Fibroblast of the aortic adventitia (primary cell): Measurements from ENCODE around the gene PLXNC1. TPM values are rescaled to one million over a fixed set of nuclear protein-coding genes. Genes with fewer than 3 reads are reported as not detected.

ENCODE experiments used
- DNase-seq: peaks from one replicate; pipeline ENCODE4 v3.0.0-alpha.2; 2010; ENCODE audit warnings: low read depth
- H3K4me3 ChIP-seq: 2 replicates; pipeline ENCODE4 v1.5.1; 2011; ENCODE audit warnings: low read depth, mild to moderate bottlenecking, control low read depth, low read length, moderate library complexity
- total RNA-seq: library from RNA; depleted of rRNA; stranded (reverse); fragments of >200 nt; gene quantifications from 2 replicates; pipeline ENCODE4 v1.2.3, GENCODE V29; 2012; ENCODE audit warnings: low replicate concordance
- TF ChIP-seq, protein P1 (sequence below): IDR thresholded peaks from 2 replicates; pipeline ENCODE4 v1.5.1; 2011; ENCODE audit warnings: mild to moderate bottlenecking, low read length, control low read depth, inconsistent platforms; ENCODE audit not compliant: insufficient read depth

The PLXNC1 gene
- total RNA-seq, 1 donor, result 4.3 TPM

DNA sequence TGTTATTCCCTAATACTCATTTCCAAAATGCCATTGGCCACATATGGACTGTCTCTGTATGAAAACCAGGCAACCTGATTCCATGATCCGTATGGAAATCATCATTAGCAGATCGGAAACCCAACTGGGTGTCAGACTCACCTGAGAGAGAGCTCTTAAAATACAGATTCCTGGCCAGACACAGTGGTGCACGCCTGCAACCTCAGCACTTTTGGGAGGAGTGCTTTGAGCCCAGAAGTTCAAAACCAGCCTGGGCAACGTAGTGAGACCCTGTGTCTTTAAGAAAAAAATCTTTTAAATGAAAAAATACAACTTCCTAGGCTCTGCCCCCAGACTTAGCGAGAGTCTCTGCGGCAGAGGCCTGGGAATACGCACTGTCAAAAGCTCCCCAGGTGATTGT, 37.4 kb downstream of the PLXNC1 start:
- H3K4me3 ChIP-seq, result no peak overlapping the region
- DNase-seq, result no peak
- TF ChIP-seq, protein P1, sequence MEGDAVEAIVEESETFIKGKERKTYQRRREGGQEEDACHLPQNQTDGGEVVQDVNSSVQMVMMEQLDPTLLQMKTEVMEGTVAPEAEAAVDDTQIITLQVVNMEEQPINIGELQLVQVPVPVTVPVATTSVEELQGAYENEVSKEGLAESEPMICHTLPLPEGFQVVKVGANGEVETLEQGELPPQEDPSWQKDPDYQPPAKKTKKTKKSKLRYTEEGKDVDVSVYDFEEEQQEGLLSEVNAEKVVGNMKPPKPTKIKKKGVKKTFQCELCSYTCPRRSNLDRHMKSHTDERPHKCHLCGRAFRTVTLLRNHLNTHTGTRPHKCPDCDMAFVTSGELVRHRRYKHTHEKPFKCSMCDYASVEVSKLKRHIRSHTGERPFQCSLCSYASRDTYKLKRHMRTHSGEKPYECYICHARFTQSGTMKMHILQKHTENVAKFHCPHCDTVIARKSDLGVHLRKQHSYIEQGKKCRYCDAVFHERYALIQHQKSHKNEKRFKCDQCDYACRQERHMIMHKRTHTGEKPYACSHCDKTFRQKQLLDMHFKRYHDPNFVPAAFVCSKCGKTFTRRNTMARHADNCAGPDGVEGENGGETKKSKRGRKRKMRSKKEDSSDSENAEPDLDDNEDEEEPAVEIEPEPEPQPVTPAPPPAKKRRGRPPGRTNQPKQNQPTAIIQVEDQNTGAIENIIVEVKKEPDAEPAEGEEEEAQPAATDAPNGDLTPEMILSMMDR, result no peak

DNA sequence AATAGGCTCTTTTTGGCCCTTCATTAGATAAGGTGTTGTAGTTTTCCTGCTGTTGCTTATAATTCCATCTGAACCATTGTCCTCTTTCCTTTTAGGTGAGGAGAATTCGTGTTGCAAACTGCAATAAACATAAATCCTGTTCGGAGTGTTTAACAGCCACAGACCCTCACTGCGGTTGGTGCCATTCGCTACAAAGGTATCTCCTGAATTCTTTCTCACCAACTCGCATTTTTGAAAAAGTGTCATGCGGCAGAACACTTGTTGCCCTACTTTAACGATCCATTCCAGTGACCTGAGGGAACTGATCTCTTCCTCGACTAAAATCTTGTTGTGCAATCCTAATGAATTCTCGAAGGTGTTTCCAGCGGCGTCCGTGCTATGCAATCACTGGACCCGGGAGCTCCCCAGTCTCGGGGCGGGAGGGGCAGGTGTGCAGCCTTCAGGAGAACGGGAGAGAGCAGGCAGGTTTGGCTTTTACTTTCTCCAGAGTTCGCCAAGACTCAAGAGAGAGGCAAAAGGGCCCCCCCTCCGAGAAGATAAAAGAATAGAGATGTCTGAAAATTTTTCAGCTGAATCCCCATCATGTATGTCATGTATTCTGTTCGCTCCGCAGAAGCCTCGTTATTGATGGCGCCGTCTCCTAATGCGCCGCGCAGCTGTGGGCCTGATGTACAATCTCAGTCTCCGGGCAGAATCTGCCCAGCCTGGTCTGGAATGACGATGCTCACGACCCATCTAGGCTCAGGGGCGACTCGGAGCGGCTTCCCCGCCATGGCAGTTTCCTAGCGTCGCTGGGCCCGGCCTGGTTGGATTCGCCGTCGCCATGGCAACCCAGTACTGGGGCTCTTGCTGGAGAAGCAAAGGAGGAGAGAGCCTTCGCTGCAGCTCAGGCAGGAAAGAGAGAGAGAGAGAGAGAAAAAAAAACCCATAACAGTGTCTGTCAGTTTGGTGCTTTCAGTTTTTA, 38.2 kb downstream of the PLXNC1 start:
- peak; percentile 39 for DNase-seq
- H3K4me3 ChIP-seq, result peak overlapping the region; percentile 39
- TF ChIP-seq, protein P1, result no peak

DNA sequence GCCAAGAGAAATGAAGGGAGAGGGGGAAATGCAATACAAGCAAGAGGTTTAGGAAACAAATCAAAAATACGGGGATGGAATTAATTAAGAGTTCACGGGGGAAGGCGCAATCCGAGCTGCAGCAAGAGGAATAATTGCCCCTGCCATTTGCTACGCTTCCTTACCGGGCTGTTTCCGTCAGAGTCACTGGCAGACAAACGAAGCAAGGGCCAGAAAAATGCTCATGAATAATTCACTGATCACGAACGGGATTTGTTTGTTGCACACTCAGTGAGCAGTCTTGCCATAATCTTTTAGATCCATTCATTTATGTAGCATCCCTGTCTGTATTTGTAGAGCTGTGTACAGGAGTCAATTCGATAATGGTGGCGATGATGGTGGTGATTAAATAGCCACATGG, 39.0 kb downstream of the PLXNC1 start:
- no peak overlapping the region for H3K4me3 ChIP-seq
- no peak for DNase-seq
- TF ChIP-seq, protein P1, result no peak

DNA sequence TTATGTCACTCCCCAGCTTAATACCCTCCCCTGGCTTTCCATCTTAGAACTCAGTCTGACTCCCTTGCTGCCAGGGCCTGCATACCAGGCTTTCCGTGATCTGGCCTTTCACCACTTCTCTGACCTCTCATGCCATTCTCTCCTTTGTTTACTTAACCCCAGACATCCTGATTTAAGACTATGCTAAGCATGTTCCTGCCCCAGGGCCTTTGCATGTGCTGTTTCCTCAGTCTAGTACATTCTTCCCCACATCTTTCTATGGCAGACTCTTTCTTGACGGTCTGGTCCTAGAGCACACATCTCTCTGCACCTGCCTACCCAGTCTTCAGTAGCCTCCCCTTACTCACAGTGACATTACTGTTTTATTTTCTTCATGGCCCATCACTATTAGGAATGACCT, 42.2 kb downstream of the PLXNC1 start:
- H3K4me3 ChIP-seq, result no peak overlapping the region
- no peak for DNase-seq
- TF ChIP-seq, protein P1, result no peak

DNA sequence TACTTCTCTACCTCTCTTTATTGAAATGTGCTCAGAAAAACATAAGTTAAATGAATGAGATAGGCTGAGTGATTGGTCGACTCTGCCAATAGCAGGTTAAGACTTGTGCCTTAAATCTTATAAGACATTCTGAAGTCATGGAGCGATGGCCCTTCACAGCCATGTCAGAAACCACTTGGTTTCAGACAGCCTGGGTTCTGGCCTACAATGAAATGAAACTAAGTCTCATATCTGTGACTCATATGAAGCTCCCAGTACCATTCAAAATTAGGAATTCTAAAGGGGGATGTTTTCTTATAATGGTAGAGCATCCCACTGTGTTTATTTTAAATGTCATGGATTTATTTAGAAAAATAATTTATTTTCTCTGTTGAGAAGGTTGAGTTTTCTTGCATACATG, 42.6 kb downstream of the PLXNC1 start:
- DNase-seq, result no peak
- H3K4me3 ChIP-seq, result no peak overlapping the region
- TF ChIP-seq, protein P1, result no peak

DNA sequence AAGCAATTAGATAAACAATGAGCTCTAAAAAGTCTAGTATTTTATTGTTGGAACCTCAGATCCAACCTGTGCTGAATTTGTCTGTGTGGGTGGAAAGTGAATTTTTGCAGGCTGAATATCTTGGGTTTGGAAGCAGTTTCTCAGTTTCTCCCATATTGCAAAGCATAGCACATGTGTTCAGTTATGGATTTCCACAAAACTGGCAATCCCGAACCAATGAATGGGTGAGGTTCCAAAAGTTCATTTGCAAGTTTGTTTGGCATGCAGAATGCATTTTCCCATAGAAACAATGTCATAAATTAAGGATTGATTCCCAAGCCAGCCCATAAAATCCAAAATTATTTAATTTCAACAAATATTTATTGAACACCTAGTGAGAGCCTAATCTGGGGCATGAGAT, 43.4 kb downstream of the PLXNC1 start:
- TF ChIP-seq, protein P1, result no peak
- no peak overlapping the region for H3K4me3 ChIP-seq
- DNase-seq, result no peak
